GM12878 (cell line): ENCODE data around the gene EFNA4. TPM values are rescaled to one million over a fixed set of nuclear protein-coding genes. Genes with fewer than 3 reads are reported as not detected.

ENCODE experiments used
- ATAC-seq: fragments of 200-7000 bp; cut with Tn5 transposase; 3 replicates; pipeline ENCODE4 v1.9.1; 2020; ENCODE audit warnings: mild to moderate bottlenecking, moderate library complexity
- BruUV-seq: library from RNA; stranded (reverse); fragments of 400-500 nt; replicated peaks from 2 replicates; lab custom pipeline; 2021; lab: Mats Ljungman, UMichigan
- CTCF ChIA-PET: fragments of 300-600 bp; sonication (Branson Sonifier 250); formaldehyde crosslinking; extraction: SDS; loops from one replicate; lab custom pipeline; 2021; ENCODE audit warnings: inconsistent platforms; lab: Yijun Ruan, JAX
- POLR2A ChIA-PET: fragments of 350-600 bp; formaldehyde crosslinking; extraction: SDS; loops from one replicate; lab custom pipeline; 2021; ENCODE audit warnings: inconsistent platforms; lab: Charles Lee
- RAD21 ChIA-PET: fragments of 300-600 bp; sonication (Branson Sonifier 250); formaldehyde crosslinking; loops from one replicate; lab custom pipeline; 2023; ENCODE audit warnings: antibody characterized with exemption; ENCODE audit not compliant: unreplicated experiment; lab: Charles Lee
- SMC1A ChIA-PET: fragments of 300-600 bp; sonication (Branson Sonifier 250); formaldehyde crosslinking; loops from one replicate; lab custom pipeline; 2023; ENCODE audit not compliant: unreplicated experiment, uncharacterized antibody; lab: Charles Lee
- DNase-seq: peaks from one replicate; pipeline ENCODE4 v3.0.0-alpha.2; 2011; ENCODE audit warnings: low read depth, low spot score
- FAIRE-seq: peaks from 3 replicates; lab custom pipeline; 2011; peaks lifted over from hg19 to GRCh38; lab: Jason Lieb, UNC
- H2AFZ ChIP-seq: 2 replicates; pipeline ENCODE4 v1.6.0; 2011; ENCODE audit warnings: low read depth, low read length, control low read depth; ENCODE audit not compliant: control insufficient read depth
- H3K27ac ChIP-seq: 2 replicates; pipeline ENCODE4 v1.5.1; 2011; ENCODE audit warnings: control low read depth; ENCODE audit not compliant: control insufficient read depth, insufficient read depth
- H3K27me3 ChIP-seq, 2 experiments: replicated peaks in 1 of 2; 2 replicates each; pipeline versions ENCODE4 v1.6.0 to v1.6.1; 2011; ENCODE audit warnings: low read length in 1 of 2; ENCODE audit not compliant: control insufficient read depth in 2 of 2, insufficient read depth in 2 of 2
- H3K36me3 ChIP-seq, 2 experiments: 2 replicates each; pipeline ENCODE4 v1.5.1; 2011; ENCODE audit warnings: low read length in 1 of 2; ENCODE audit not compliant: control insufficient read depth in 2 of 2, insufficient read depth in 2 of 2
- H3K4me1 ChIP-seq: 2 replicates; pipeline ENCODE4 v1.6.1; 2011; ENCODE audit warnings: mild to moderate bottlenecking, low read length, moderate library complexity, mixed read lengths; ENCODE audit not compliant: control insufficient read depth, insufficient read depth
- H3K4me2 ChIP-seq: 2 replicates; pipeline ENCODE4 v1.6.0; 2011; ENCODE audit warnings: control low read depth; ENCODE audit not compliant: control insufficient read depth, insufficient read depth
- H3K4me3 ChIP-seq: fragments of 200-600 bp; sonication (generic); 2 replicates; pipeline ENCODE4 v1.5.1; 2016
- H3K79me2 ChIP-seq: 2 replicates; pipeline ENCODE4 v1.6.0; 2011; ENCODE audit warnings: low read length; ENCODE audit not compliant: control insufficient read depth, insufficient read depth
- H3K9ac ChIP-seq: 2 replicates; pipeline ENCODE4 v1.8.0; 2011; ENCODE audit warnings: low read length, control low read depth, mixed read lengths; ENCODE audit not compliant: control insufficient read depth, insufficient read depth
- H3K9me3 ChIP-seq: replicated peaks from 3 replicates; pipeline ENCODE4 v1.5.1; 2011; ENCODE audit warnings: mild to moderate bottlenecking, low read length; ENCODE audit not compliant: control insufficient read depth, insufficient read depth
- H4K20me1 ChIP-seq: 2 replicates; pipeline ENCODE4 v1.6.0; 2011; ENCODE audit not compliant: control insufficient read depth, insufficient read depth
- CEBPB ChIP-seq, 2 experiments: fragments of 150-350 bp in 1 of 2; IDR thresholded peaks; 2 replicates each; pipeline ENCODE4 v1.6.1; 2012 to 2014; ENCODE audit warnings: low read depth in 2 of 2, low read length in 2 of 2, borderline replicate concordance in 1 of 2, inconsistent platforms in 1 of 2
- MEF2B ChIP-seq: fragments of 450-650 bp; IDR thresholded peaks from 2 replicates; pipeline ENCODE4 v1.6.1; 2018; ENCODE audit warnings: mild to moderate bottlenecking, moderate library complexity; ENCODE audit not compliant: partially characterized antibody, poor library complexity, severe bottlenecking
- NR2C1 ChIP-seq: fragments of 450-650 bp; IDR thresholded peaks from 2 replicates; pipeline ENCODE4 v1.6.1; 2017; ENCODE audit warnings: antibody characterized with exemption, mild to moderate bottlenecking, moderate library complexity
- PBX3 ChIP-seq: IDR thresholded peaks from 2 replicates; pipeline ENCODE4 v1.6.1; 2011; ENCODE audit warnings: mild to moderate bottlenecking, low read depth, low read length, moderate library complexity; ENCODE audit not compliant: insufficient replicate concordance
- ZNF217 ChIP-seq: fragments of 450-650 bp; IDR thresholded peaks from 2 replicates; pipeline ENCODE4 v1.6.1; 2017; ENCODE audit warnings: antibody characterized with exemption, mild to moderate bottlenecking
- ZNF24 ChIP-seq: fragments of 450-650 bp; IDR thresholded peaks from 2 replicates; pipeline ENCODE4 v1.6.1; 2017; ENCODE audit warnings: antibody characterized with exemption, mild to moderate bottlenecking
- ZNF384 ChIP-seq: IDR thresholded peaks from 2 replicates; pipeline ENCODE4 v1.6.1; 2012; ENCODE audit warnings: low read depth, mild to moderate bottlenecking, low read length, improper control_type of control experiment, borderline replicate concordance
- WGBS: methylation state at CpG from one replicate; pipeline ENCODE4 v1.1.6; 2016; ENCODE audit warnings: low lambda C conversion rate; ENCODE audit not compliant: insufficient replicate concordance, insufficient coverage; ENCODE audit errors: missing lambda C conversion rate; 5-methylcytosine and 5-hydroxymethylcytosine counted together
- in situ Hi-C: fragments of 300-500 bp; cut with MboI; formaldehyde crosslinking; loops from 9 replicates; pipeline ENCODE4 v1.14.3; 2018; ENCODE audit warnings: mixed read lengths
- intact Hi-C: fragments of 100-400 bp; cut with micrococcal nuclease; formaldehyde crosslinking; loops from one replicate; pipeline ENCODE4 v1.14.2; 2022; ENCODE audit not compliant: unreplicated experiment
- polyA plus RNA-seq, 11 experiments: library from polyadenylated mRNA; depleted of rRNA in 4 of 11; unstranded in 6 of 11; stranded (reverse) in 5 of 11; fragments of >200 nt; fragmentation: Nextera tagmentation in 4 of 11; fragmentation: Illumina TruSeq in 1 of 11; extraction: Ambion mirVana in 4 of 11; extraction: Trizol in 1 of 11; gene quantifications; 1 replicate in 1 of 11; 2 replicates in 10 of 11; pipeline versions ENCODE4 v1.2.1 to v1.2.3, GENCODE V29; 2011 to 2016; ENCODE audit warnings: inconsistent platforms in 2 of 11, missing spikeins in 2 of 11, low read depth in 1 of 11
- total RNA-seq, 4 experiments: library from RNA; depleted of rRNA in 3 of 4; stranded (reverse); fragments of >200 nt in 3 of 4; fragmentation: Illumina TruSeq in 1 of 4; extraction: Trizol in 1 of 4; gene quantifications; 2 replicates each; pipeline versions ENCODE4 v1.2.1 to v1.2.3, GENCODE V29; 2013 to 2021

The EFNA4 gene
- total and polyA plus RNA-seq, 10 of the 15 experiments (the other 5 are each of a cell fraction or from before 2014, with no cell fraction given), result 0.52 to 14.1 (median 4.8) TPM

- SMC1A ChIA-PET, result interaction anchor here (0.9 to 1.3 kb wide), 2 partner anchors 21 to 46 kb away, joined by 3 read pairs; no protein-coding TSS in a partner anchor
- RAD21 ChIA-PET, result no interaction called here
- ATAC-seq, result no peak
- Histone ChIP-seq H3K4me2 (no peak overlapping the region), H3K9me3 (no peaks in the 10 kb centered on the region), H3K79me2 (no peaks in the 10 kb centered on the region), H3K27me3 (peaks cover 5 to 8% of the 10 kb centered on the region in 2 experiments; a peak in 3 of 4 replicates), H3K9ac (no peak overlapping the region), H4K20me1 (no peaks in the 10 kb centered on the region), H3K27ac (no peak overlapping the region), H3K4me1 (no peaks in the 10 kb centered on the region), H2AFZ (no peak overlapping the region), H3K36me3 (no peaks in the 10 kb centered on the region), H3K4me3 (no peak overlapping the region)
- BruUV-seq, result no TSS peak
- 18% methylated on average over 8 of the region's 8 CpGs for WGBS
- no peak for FAIRE-seq
- TF ChIP-seq CEBPB (IDR thresholded peaks at IDR 0.05; ENCODE audit: borderline replicate concordance in 1 of 2, low read depth in 2 of 2, low read length in 2 of 2) (no peak), NR2C1 (no peak), ZNF217 (no peak), MEF2B (no peak), PBX3 (no peak), ZNF24 (no peak), ZNF384 (no peak)
- CTCF ChIA-PET, result interaction anchor here (1.2 to 1.5 kb wide), 2 partner anchors 21 to 492 kb away, joined by 3 to 4 read pairs; no protein-coding TSS in a partner anchor
- no peak for DNase-seq
- POLR2A ChIA-PET, result interaction anchor here (1.4 kb wide), 1 partner anchor 17 kb away, joined by 5 read pairs; no protein-coding TSS in a partner anchor
- in situ Hi-C loops, result no loop called here
- intact Hi-C loops, result no loop called here
Observed at GRCh38 chr1:155038602-155039307, 24.8 kb upstream of the EFNA4 start.
